HG02571 (cell line): Measurements from ENCODE around the gene FGF9.

Experiments used
- ATAC-seq: cut with Tn5 transposase; IDR thresholded peaks from one replicate; pipeline ENCODE4 v1.9.1; 2021; ENCODE audit warnings: mild to moderate bottlenecking, moderate library complexity; ENCODE audit not compliant: unreplicated experiment

Gene FGF9

GRCh38 chr13:21670883-21671619, at the start of gene FGF9:
TSS of gene FGF9 (plus strand) at chr13:21671073. CDS start at chr13:21671913, 840 bp downstream.
- ATAC-seq, result peak; percentile 73

GRCh38 chr13:21625366-21625765, 45.5 kb upstream of the FGF9 start:
- no peak for ATAC-seq

- no peak for ATAC-seq
These were observed 38.7 kb upstream of the FGF9 start for GRCh38 chr13:21632196-21632595.

GRCh38 chr13:21636656-21637055, 34.2 kb upstream of the FGF9 start:
- no peak for ATAC-seq

GRCh38 chr13:21637296-21637695, 33.6 kb upstream of the FGF9 start:
- ATAC-seq, result no peak

- no peak for ATAC-seq
These were observed 32.3 kb upstream of the FGF9 start for GRCh38 chr13:21638319-21639282.

- ATAC-seq, result no peak
These were observed 31.3 kb upstream of the FGF9 start for GRCh38 chr13:21639561-21639960.

- no peak for ATAC-seq
These were observed 29.2 kb upstream of the FGF9 start for GRCh38 chr13:21641629-21642028.

- no peak for ATAC-seq
These were observed 13.3 kb upstream of the FGF9 start for GRCh38 chr13:21657538-21657937.

GRCh38 chr13:21659087-21659486, 11.8 kb upstream of the FGF9 start:
- ATAC-seq, result no peak

GRCh38 chr13:21661097-21661909, 9.6 kb upstream of the FGF9 start:
- ATAC-seq, result no peak

- ATAC-seq, result no peak
These were observed 7.7 kb upstream of the FGF9 start for GRCh38 chr13:21663197-21663596.

GRCh38 chr13:21668732-21669275, 2.1 kb upstream of the FGF9 start:
- ATAC-seq, result no peak

- peak; percentile 1 for ATAC-seq
These were observed 629 bp upstream of the FGF9 start for GRCh38 chr13:21670006-21670882.

- no peak for ATAC-seq
These were observed 880 bp downstream of the FGF9 start for GRCh38 chr13:21671620-21672286.

GRCh38 chr13:21672287-21672680, 1.4 kb downstream of the FGF9 start:
- no peak for ATAC-seq

GRCh38 chr13:21672796-21673538, 2.1 kb downstream of the FGF9 start:
- no peak for ATAC-seq

GRCh38 chr13:21673539-21673788, 2.6 kb downstream of the FGF9 start:
- ATAC-seq, result peak; percentile 7
